Dermis microvascular lymphatic vessel endothelial cell (primary cell): ENCODE data around the gene TOX2. TPM values are rescaled to one million over a fixed set of nuclear protein-coding genes. Genes with fewer than 3 reads are reported as not detected.

Experiments used
- DNase-seq, 2 donors: peaks; one replicate each; pipeline versions ENCODE4 v3.0.0 to v3.0.0-alpha.2; 2010; ENCODE audit warnings: low read depth in 2 of 2
- total RNA-seq: library from RNA; depleted of rRNA; stranded (reverse); fragments of >200 nt; gene quantifications from 2 replicates; pipeline ENCODE4 v1.2.1, GENCODE V29; 2014

Gene TOX2, protein sequence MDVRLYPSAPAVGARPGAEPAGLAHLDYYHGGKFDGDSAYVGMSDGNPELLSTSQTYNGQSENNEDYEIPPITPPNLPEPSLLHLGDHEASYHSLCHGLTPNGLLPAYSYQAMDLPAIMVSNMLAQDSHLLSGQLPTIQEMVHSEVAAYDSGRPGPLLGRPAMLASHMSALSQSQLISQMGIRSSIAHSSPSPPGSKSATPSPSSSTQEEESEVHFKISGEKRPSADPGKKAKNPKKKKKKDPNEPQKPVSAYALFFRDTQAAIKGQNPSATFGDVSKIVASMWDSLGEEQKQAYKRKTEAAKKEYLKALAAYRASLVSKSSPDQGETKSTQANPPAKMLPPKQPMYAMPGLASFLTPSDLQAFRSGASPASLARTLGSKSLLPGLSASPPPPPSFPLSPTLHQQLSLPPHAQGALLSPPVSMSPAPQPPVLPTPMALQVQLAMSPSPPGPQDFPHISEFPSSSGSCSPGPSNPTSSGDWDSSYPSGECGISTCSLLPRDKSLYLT
- total RNA-seq = 0.77 and 1.0 TPM in 2 replicates

- peak in 1 of 2 donors; percentile 64 for DNase-seq
These were observed at the start of gene TOX2 for GRCh38 chr20:43914311-43915210. TSS of gene TOX2 (plus strand) at chr20:43914852. CDS start at chr20:43914892, 40 bp downstream.

- no peak for DNase-seq
These were observed 46.6 kb upstream of the TOX2 start for GRCh38 chr20:43868091-43868490.

DNA sequence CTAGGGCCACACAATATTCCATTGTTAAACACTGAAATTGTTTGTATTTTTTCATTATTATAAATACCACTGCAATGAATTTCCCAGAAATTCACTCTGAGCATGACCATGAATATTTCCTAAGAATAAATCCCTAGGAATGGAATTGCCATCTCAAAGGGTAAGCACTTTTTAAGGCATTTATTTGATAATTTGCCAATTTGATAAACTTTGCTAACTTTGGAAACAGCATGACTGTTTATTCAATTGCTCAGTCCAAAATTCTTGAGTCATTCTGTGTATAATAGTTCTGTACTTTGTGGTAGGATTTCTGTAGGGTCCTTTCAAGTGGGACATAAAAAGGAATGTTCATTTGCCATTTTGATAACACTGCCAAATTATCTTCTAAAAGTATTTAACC, 44.2 kb upstream of the TOX2 start:
- no peak for DNase-seq

GRCh38 chr20:43878776-43879175, 35.9 kb upstream of the TOX2 start:
- no peak for DNase-seq

- DNase-seq = no peak
These were observed 20.7 kb upstream of the TOX2 start for GRCh38 chr20:43893930-43894329.

DNA sequence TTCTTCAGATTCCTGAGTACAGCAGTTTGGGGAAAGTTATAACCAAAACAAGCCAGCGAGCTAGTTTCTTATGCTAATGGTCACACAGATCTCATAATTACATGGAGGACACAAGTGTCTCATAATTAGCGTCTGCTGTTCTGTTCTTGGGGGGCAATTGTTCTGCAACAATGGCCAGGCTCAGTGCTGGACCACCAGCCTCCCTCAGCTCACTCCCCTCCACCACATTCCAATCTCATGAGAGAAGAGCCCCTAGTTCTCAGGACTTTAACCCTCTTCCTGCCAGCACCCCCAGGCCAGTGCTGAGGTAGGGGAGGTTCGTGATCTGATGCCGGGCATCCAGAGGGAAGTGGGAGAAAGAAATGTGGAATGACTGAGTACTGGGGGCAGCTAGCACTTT, 20.2 kb upstream of the TOX2 start:
- no peak for DNase-seq

GRCh38 chr20:43895235-43895634, 19.4 kb upstream of the TOX2 start:
- DNase-seq = no peak

DNA sequence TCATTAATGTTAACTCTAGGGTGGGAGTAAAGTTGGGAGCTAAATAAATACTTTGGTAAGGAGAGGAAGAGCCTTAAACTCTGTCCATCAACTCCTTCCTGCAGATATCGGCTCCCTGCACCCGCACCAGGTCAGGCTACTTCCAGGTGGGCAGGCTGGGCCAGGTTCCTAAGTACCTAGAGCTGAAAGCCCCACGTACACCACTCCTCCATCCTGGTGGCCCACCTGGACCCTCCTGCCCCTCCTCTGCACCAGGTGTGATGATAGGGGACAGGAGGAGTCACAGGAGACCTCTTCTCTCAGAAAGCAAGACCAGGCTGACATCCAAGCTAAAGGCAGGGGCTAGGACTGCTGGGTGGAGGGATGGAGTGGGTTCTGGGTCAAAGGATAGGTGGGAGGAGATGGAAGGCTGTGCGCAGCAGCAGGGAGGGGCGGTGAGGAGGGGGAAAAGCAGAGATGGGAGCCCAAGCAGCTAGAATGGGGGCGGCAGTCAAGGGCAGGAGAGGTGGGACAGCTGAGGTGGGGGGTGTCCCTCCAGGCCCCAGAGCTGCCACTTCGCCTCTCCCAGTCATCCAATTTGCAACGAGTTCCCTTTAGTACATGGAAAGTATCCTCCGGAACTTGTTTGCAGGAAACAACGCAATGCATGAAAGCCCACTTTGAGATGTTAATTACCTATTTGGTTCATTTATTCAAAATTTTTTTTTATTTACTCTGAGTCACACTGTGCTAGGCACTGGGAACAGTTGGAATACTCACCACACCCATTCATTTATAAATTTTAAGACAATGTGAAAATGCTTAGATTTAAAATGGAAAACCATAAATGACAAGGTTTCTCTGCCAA, 15.2 kb upstream of the TOX2 start:
- no peak for DNase-seq

DNA sequence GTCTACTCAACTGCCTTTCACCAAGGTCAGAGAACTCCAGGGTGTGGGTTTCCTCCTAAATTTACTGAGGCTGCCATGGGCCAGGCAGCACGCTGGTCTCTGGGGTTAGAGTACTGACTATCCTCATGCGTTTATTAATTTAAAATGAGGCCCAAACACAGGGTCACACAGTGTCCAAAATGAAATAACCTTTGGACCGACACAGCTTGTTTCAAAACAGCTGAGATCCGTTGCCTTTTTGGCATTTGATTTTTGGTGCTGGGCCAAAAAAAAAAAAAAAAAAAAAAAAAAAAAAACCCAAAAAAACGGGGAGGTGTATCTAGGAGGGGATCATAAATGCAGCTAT, 14.6 kb upstream of the TOX2 start:
- DNase-seq = no peak

DNA sequence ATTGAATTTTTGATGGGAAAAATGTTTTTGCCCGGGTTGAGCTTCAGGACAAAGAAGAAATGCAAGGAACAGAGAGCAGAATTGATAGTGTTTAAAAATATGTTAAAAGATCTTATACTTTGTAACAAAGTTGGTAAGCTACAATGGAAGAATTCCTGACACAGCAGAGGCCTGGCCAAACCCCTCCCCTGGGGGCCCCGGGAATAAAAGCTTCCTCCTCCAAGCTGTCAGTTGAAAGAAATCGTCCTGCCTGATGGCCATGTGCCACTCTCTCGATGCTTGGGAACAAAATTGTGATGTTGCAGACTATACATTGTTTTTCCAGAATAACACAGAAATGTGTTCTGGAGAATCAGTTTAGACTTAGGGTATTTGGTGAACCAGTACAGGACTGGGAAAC, 14.2 kb upstream of the TOX2 start:
- DNase-seq = no peak

DNA sequence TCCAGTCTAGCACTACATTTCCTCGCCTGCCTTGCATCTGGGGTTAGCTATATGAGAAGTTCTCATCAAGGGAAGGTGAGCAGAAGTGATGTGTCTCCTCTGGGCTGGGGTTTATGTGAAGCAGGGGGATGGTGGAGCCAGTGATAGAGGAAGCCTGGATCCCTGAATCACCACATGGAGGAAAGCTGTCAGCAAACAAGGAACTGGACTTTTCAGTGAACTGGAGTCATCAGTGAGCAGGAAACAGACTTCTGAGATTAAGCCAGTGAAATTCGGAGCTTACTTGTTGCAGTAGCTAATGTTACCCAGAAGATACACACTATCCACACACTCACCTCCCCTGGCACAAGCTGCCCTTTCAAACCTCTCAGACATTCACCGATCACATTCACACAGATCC, 13.4 kb upstream of the TOX2 start:
- no peak for DNase-seq

- no peak for DNase-seq
These were observed 10.5 kb upstream of the TOX2 start for GRCh38 chr20:43903953-43904826.

- no peak for DNase-seq
These were observed 9.8 kb upstream of the TOX2 start for GRCh38 chr20:43904827-43905177.

DNA sequence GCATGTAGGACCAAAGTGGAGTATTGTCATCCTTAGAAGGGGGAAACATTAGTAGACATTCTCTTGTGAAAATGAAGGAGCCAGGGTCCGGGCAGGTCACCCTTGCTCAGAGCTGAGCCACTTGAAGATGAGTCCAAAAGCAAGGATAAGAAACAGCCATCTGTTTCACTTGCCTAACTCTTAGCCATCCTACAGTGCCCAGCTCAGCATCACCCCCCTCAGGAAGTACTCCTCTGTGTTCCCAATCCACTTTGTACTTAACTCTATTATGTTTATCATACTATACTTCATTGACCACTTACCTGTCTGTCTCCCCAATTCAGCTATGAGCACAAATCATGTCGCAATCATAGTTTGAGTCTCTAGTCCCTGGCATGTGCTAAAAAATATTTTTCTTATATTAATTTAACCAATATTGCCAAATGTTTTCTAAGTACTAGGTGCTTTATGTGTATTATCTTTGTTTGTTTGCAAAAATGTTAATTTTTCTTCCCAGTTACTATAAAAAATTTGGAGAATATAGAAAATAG, 8.1 kb upstream of the TOX2 start:
- no peak for DNase-seq

DNA sequence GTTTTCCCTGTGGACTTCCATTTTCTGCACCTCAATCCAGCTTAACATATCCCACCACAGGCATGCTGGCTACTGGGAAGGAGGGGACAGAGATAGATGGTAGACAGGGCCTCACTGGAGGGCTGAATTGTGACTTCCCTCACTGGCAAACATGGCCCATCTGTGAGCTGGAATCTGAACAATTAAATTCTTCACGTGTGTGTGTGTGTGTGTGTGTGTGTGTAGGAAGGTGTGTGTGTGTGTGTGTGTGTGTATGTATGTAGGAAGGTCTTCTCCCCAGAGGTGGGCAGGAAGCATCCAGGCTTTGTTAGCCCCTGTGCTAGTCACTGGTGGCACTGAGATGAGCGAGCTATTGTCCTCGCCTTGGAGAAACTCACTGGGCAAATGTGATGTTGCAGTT, 5.4 kb upstream of the TOX2 start:
- no peak for DNase-seq

GRCh38 chr20:43909720-43910119, 4.9 kb upstream of the TOX2 start:
- DNase-seq = no peak

GRCh38 chr20:43910564-43910963, 4.1 kb upstream of the TOX2 start:
- DNase-seq = no peak

DNA sequence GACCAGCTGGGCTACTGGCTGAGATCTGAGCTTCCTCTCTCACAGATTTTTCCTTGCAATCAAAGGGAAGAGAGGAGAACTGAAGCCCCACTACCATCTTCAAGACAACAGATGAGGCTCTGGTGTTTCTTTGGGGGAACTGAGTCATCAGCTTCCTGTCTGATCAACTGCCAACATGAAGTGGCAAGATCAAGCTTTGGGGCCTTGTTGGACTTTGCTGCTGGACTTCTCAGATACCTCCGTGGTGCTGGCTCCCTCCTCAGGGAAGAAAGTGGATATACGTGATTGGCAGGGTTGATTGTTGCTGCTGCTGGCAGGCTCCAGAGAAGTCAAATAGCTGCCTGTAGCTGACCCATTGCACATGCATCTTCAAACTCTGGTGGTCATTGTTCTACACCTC, 3.6 kb upstream of the TOX2 start:
- peak in 1 of 2 donors; percentile 81 for DNase-seq

DNA sequence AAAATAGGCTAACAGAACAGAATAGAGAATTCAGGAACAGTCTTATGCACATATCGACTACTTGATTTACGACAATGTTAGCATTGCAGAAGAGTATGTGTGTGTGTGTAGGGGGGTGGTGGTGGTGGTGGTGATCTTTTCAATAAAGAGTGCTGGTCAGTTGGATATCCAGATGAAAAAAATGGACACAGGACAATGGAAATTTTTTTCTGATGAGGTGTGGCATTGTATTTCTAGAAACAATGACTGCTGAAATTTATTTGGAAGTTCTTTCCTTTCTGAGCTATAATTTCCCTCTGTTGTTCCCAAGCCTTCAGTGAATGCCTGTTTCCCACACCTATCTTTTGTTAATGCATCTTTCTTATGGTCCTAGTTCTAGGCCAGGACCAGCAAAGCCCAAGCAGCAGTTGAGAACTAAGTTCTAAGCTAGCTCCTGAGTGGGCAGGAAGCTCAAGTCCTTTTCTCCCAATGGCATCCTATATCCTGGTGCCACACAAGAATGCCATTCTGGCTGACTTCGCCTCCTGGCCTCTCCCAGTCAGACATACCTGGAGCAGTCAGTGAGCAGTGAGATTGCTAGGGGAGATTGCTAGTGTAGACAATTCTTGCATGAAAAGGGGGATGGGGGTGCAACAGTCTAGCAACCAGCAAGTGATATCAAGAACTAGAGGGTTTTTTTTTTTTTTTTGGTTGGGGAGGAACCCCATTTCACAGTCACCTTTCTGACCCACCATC, 1.2 kb upstream of the TOX2 start:
- DNase-seq = peak; percentile 16 to 71
